HG03039 (cell line): ENCODE results near the gene CNGB1.
"Not testable (repeated sequence)": the region's sequence is repeated elsewhere in the genome, so short reads cannot be mapped to it uniquely, and the experiment has no call there.

Experiments used
- ATAC-seq: cut with Tn5 transposase; IDR thresholded peaks from one replicate; pipeline ENCODE4 v1.9.1; 2021; ENCODE audit warnings: mild to moderate bottlenecking, moderate library complexity; ENCODE audit not compliant: unreplicated experiment

The CNGB1 gene

DNA sequence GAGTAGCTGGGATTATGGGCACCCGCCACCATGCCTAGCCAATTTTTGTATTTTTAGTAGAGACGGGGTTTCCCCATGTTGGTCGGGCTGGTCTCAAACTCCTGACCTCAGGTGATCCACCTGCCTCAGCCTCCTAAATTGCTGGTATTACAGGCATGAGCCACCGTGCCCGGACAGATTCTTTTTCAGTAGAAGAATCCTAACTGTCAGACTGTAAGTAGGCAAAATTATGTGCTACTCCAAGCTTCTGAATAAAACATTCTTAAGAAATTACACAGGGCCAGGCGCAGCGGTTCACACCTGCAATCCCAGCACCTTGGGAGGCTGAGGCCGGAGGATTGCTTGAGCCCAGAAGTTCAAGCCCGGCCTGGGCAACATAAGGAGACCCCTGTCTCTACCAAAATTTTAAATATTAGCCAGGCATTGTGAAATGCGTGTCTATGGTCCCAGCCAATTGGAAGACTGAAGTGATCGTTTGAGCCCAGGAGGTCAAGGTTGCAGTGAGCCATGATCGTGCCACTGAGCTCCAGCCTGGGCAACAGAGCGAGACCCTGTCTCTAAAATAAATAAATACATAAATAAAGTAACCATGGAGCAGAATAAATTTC, 101.9 kb downstream of the CNGB1 start:
- no peak for ATAC-seq

DNA sequence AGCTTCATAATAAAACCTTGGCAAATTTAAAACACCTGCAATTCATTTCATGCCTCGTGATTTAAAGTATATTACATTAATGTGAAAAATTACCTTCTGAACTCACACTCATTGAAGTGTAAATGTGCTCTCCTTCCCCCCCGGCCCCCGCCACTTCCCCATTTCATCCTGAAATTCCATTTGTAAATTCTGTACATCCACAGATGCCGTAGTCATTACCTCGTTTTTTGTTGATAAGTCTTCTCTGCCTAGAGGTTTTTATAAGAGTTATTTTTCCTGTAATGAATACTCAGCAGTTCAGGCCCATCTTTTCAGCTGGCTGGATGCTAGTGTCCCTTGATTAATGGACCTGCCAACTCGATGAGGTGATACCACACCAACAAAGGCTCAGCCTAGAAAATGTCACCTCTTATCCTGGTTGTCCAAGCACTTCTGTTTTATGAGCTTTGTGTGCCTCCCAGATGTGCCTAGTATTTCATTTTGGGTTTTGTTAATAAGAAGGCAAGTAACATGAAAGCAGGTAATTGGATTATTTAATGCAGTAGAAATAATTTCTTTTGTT, 103.8 kb downstream of the CNGB1 start:
- no peak for ATAC-seq

DNA sequence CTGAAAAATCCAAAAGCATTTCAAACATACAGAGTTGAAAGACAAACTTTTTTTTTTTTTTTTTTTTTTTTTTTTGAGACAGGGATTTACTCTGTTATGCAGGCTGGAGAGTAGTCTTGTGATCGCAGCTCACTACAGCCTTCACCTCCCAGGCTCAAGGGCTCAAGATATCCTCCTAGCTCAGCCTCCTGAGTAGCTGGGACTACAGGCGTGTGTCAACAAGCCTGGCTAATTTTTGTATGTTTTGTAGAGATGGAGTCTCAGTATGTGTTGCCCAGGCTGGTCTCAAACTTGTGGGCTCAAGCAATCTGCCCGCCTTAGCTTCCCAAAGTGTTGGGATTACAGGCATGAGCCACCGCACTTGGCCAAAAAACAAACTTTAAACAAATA, 104.4 kb downstream of the CNGB1 start:
- ATAC-seq: no peak

DNA sequence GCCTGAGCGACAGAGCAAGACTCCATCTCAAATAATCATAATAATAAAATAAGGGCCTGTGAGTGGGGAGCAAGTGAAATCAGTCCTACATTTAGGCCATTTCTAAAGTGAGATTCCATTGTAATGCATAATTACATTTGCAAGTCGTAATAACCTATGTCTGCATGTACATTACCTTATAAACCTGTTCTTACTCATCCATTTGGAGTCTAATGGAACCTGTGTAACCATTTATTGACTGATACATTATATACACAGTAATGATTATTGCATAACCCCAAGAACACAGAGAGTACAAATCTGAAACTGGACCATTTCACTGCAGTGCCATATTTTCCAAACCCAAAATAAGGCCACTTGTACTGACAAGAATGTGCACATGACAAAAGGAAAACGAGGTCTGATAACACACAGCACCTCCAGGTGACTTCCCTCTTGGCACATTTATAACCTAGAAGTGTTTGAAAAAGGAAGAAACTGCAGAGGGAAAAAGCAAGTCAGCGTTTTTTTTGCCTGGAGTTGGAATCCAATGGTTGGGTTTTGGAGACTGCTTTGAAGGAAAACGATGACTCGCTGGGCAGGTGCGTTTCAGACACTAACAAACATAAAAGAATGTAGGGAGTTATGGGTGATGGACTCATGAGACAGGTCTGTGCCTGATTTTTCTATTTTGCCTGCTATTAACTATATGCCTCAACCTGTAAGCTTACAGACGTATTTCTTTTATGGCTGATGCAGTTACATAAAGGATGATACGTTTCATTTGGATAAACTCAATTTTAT, 105.0 kb downstream of the CNGB1 start:
- ATAC-seq: no peak

DNA sequence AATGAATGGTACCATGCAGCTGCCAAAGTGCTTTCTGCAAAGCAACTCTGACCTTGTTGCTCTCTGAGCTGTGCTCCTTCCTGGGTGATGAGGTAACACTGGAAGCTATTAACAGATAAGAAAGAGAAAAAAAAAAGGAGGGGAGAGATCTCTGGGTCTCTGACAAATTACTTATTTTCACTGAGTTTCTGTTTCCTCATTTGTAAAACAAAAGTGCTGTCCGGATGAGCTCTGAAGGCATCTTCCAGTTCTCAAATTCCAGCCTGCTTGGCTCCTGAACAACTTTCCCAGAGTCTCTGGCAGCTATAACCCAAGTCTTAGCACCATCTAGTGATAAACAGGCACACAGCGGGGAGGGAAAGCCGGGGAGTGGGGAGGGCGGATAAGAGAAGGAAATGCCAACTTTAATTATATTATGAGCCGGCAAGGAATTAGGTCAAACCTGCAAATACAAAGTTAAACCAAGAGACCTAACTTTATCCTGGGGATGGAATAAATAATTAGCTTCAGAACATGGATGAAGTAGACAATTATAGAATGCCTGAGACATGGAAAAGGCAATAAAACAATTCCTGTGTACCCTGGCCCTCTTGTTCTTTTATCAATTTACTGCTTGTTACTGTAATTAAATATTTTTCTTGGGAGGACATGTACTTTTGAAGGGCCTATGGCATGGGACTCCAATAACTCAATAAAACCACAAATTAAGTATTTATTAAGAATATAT, 107.3 kb downstream of the CNGB1 start:
- no peak for ATAC-seq

DNA sequence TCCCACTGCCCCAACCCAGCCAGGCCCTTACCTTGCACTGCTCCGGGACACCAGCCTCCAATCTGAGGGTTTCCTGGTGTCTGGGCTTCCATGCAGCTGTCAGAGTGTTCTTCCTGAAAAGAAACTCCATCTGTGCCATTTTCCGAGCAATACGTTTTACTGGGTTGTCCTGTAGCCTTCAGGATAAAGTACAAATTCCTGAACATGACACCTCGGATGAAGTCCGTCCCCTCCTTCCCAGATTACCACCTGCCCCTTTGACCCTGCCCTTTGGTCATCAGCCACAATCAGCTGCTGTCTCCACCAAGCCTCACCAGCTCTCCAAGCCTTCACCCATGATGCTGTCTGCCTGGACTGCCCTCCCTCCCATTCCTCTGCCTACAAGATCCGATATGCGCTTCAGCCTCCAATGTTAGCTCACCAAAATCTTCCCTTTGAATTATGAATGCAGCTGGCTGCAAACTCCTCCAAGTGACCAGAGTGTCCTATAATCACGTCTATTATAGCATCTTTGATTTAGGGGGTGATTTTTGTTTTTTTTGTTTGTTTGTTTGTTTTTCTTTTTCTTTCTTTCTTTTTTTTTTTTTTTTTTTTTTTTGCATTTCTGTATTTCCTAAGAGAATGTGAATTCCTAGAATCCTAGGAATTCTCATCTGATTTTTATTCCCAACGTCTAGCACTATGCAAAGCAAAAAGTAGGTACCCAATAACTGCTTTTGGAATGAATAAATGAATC, 108.1 kb downstream of the CNGB1 start:
- no peak for ATAC-seq

DNA sequence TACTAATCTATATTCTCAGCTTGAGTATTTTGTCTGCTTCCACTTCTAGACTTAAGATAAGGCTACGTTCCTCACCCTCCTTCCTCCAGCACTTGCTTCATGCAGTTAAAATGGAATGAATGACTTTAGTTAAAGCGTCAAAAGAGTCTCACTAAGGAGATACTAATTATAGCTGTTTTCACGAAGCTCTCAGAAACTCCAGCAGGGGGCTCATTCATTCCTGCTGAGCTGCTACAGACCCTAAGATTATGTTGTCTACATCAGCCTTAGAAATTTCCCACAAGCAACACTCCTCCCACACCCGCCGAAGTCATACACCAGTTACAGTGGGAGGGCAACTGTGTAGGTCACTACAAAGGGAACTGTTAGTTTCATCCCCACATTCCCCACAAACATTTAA, 111.6 kb downstream of the CNGB1 start:
- no peak for ATAC-seq

DNA sequence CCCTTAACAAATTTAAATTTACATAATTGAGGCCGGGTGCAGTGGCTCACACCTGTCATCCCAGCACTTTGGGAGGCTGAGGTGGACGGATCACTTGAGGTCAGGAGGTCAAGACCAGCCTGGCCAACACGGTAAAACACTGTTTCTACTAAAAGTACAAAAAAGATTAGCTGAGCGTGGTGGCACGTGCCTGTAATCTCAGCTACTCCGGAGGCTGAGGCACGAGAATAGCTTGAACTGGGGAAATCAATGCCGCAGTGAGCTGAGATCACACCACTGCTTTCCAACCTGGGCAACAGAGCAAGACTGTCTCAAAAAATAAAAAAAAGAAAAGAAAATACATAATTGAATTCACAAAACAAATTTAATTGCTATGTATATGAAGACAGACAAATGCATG, 112.3 kb downstream of the CNGB1 start:
- no peak for ATAC-seq

DNA sequence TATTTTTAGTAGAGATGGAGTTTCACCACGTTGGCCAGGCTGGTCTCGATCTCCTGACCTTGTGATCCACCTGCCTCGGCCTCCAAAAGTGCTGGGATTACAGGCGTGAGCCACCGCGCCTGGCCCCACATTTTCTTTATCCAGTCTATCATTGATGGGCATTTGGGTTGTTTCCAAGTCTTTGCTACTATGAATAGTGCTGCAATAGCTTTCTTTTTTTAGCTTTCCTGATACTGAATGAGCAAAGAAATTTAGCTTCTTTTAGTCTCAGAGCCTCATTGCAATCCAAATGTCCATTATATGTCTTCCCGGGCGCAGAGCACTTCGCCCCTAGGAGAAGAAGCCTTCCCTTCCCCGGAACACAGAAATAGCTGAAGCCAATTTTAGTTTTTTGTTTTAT, 112.9 kb downstream of the CNGB1 start:
- ATAC-seq: not testable (repeated sequence)

DNA sequence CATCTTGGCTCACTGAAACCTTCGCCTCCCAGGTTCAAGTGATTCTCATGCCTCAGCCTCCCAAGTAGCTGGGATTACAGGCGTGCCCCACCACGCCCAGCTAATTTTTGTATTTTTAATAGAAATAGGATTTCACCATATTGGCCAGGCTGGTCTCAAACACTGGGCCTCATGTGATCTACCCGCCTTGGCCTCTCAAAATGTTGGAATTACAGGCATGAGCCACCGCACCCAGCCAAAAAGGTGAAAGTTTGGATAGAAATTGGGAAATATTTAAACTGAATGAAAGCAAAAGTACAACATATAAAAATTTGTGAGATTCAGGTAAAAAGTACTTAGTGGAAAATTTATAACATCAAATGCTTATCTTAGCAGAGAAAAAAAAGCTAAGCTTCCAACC, 115.7 kb downstream of the CNGB1 start:
- no peak for ATAC-seq

DNA sequence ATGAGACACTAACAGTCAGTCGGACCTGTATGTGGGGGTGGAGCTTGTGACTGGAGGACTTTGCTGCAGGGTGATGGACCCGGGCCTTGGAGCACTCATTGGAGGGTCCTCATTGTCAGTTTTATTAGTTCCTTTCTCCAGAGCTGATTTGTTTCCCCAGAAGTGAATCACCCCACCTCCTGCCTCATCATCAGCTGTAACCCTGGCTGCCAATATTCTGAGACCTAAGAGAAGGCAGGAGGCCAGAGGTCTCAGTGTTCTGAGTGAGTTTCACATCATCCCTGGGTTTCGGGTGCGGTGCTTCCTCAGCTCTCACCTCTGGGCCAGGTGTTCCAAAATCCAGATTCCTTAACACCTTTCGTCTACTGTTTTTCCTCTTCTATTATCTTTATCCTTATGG, 118.7 kb downstream of the CNGB1 start:
- no peak for ATAC-seq

DNA sequence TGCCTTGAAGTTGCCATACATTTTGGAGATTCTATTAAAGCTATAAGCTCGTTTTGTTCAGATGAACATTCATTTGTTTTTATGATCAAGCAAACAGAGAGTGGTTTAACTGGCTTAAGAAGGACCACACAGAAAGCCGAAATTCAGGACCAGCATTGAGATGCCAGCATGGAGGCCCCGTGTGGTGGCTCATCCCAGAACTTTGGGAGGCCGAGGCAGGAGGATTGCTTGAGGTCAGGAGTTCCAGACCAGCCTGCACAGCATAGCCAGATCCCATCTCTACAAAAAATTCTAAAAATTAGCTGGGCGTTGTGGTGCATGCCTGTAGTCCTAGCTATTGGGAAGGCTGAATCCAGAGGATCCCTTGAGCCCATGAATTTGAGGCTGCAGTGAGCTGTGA, 122.7 kb downstream of the CNGB1 start:
- no peak for ATAC-seq

DNA sequence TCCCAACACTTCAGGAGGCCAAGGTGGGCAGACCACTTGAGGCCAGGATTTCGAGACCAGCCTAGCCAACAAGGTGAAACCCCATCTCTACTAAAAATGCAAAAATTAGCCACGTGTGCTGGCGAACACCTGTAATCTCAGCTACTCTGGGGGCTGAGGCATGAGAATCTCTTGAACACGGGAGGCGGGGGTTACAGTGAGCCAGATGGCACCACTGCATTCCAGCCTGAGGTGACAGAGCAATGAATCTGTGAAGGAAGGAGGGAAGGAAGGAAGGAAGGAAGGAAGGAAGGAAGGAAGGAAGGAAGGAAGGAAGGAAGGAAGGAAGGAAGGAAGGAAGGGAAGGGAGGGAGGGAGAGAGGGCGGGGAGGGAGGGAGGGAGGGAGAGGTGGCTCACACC, 124.0 kb downstream of the CNGB1 start:
- not testable (repeated sequence) for ATAC-seq

DNA sequence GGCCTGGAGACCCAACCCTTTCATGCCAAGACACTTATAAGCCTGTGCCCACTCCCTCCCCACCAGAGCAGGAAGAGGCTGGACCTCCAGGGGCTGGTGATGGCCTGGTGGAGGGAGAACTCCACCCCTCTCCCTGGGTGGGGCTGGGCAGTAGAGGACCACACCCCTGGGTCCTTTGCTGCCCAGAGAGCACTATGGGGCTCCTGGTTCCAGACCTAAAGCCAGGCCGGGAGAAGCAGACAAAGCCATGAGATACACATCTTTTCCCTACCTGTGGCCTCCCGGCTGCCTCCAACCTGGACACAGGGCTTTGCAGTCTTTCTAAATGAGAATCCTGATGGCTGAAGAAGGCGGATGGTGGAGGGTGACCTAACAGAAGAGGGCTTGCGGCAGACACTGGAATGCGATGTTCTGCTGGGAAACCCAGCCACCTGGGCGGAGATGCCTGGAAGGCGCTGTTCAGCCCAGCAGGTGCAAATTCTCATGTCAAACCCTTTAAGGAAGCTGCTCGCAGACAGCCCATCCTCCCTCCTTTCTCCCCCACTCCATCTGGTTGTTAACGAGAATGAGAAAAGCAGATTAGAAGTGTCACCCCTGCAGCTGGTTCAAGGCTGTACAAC, 124.7 kb downstream of the CNGB1 start:
- no peak for ATAC-seq

DNA sequence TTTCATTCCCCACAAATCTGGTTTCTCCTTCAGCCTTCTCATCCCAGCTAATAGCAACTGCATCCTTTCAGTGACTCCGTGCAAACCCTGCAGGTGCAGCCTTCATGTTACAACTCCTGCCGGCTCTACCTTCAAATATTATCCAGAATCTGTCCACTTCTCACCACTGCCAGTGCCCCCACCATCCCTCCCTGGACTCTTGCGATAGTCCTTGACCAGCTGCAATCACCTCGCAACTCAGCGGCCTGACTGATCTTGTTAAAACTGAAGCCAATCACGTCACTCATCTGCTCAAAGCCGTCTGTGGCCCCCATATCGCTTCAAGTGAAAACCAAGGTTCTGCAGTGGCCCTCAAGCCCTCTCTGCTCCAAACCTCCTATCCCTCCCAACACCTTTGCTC, 125.8 kb downstream of the CNGB1 start:
- no peak for ATAC-seq

DNA sequence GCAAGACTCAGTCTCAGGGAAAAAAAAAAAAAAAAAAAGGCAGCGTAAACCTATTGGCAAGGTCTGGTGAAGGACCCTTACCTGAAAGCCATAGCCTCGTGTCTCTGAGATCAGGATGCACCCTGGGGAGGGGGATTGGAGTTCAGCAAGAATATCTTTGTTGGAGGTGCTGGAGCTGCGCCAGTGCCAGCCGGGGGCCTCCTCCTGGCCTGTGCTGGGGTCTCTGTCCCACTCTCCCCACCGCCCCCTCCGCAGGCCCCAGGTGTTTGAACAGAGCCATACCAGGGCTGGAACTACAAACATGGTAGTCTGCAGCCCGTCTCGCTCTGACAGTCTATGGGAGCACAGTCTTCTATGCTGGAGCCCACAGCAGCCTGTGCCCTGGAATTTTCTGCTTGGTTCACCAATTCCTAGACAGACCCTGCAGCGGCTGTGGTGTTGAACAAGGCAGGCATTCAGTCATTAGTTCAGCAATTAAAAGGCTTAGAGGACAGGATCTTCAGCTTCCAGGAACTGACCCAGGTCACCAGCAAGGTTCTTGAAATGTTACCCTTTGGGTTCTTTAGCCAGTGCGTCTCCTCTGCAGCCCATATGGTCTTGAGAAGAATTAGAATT, 126.4 kb downstream of the CNGB1 start:
- ATAC-seq: no peak

DNA sequence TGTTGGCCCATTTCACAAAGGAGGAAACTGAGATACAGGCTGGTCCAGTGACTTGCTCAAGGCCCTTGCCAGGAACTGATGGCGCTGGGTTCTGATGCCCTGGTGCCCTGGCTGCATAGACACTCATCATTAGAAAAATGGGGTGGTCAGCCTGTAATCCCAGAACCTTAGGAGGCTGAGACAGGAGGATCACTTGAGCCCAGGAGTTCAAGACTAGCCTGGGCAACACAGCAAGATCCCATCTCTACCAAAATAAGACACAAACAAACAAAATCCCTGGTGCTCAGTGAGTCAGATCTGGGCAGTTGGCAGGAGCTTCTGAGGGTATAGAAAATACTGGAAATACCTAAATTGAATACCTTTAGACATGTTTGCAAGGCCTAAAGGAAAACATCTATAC, 127.5 kb downstream of the CNGB1 start:
- ATAC-seq: no peak

DNA sequence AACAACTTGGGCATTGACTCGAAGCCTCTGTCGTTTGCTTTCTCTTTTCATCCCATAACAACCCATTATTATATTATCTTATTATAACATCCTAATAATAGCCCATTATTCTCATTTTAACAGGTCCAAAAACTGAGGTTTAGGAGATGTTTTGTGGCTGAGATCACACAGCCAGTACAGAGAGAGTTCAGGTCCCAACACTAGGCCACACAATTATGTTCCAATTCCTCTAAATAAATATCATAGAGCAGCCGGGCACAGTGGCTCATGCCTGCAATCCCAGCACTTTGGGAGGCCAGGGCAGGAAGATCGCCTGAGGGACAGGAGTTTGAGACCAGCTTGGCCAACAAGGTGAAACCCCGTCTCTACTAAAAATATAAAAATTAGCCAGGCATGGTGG, 128.3 kb downstream of the CNGB1 start:
- no peak for ATAC-seq

DNA sequence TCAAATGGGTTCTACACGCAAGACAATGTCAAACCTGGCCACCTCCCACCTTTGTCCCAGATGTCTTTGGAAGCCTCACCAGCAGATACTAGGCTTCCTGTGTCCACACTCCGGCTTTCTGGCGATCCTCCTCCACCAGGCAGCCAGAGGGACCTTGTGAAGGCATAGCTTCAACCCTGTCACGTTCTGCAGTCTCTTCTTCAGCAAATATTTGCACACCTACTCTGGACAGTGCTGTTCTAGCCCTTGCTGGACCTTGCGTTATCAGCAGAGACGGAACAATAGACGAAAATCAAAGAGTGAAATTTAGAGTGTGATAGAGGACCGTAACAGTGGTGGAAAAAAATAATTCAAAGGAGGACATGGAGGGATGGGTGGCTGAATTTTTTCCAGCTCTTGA, 130.1 kb downstream of the CNGB1 start:
- ATAC-seq: no peak

DNA sequence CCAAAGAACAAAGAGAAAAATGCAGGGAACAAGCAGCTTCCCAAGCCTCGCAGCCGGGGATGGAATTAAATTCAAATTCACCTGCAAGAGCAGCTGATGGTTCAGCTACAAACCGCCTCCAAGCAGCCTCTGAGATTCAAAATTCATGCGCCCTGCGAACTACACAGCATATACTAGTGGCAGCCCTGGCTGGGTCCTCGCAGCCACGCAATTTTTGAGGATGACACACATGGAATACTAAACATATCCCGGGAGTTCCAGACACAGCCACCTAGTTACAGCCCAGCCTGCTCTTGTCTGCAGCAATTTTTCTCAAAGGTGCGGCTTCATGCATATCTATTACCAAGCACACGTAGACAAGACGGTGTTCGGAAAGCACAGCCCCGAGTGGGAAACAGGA, 132.8 kb downstream of the CNGB1 start:
- no peak for ATAC-seq
